Gastroesophageal sphincter (tissue), 4 donors: Measurements from ENCODE around the gene NFASC. TPM values are rescaled to one million over a fixed set of nuclear protein-coding genes. Genes with fewer than 3 reads are reported as not detected.
A peak's percentile ranks its signal among the peaks of the same experiment; 100 is the strongest.

Experiments
- ATAC-seq: fragments of 150-250 bp; one replicate; pipeline ENCODE4 v1.9.1; 2016; ENCODE audit warnings: mild to moderate bottlenecking, moderate library complexity
- H3K27ac ChIP-seq, 4 donors: fragments of 200-600 bp; sonication (generic) in 3 of 4; 1 replicate in 3 of 4; 2 replicates in 1 of 4; pipeline ENCODE4 v1.5.1; 2016 to 2019
- H3K27me3 ChIP-seq: fragments of 200-600 bp; sonication (generic); one replicate; pipeline ENCODE4 v1.5.1; 2019
- H3K36me3 ChIP-seq, 2 donors: fragments of 200-600 bp; sonication (generic); one replicate each; pipeline ENCODE4 v1.5.1; 2019; ENCODE audit warnings: control low read depth in 1 of 2
- H3K4me1 ChIP-seq, 3 donors: fragments of 200-600 bp; sonication (generic); 1 replicate in 2 of 3; 2 replicates in 1 of 3; pipeline ENCODE4 v1.5.1; 2016 to 2019; ENCODE audit warnings: control low read depth in 2 of 3
- H3K4me3 ChIP-seq, 2 donors: fragments of 200-600 bp; sonication (generic); one replicate each; pipeline ENCODE4 v1.5.1; 2019; ENCODE audit warnings: mild to moderate bottlenecking in 1 of 2, moderate library complexity in 1 of 2
- H3K9me3 ChIP-seq, 3 donors: fragments of 200-600 bp; sonication (generic); one replicate each; pipeline ENCODE4 v1.5.1; 2017 to 2019; ENCODE audit warnings: control low read depth in 2 of 3
- EP300 ChIP-seq: sonication (generic); formaldehyde crosslinking; IDR thresholded peaks from one replicate; pipeline ENCODE4 v1.6.1; 2017; ENCODE audit warnings: antibody characterized with exemption, mild to moderate bottlenecking
- POLR2A ChIP-seq, 2 donors: fragments of 450-650 bp; IDR thresholded peaks; one replicate each; pipeline ENCODE4 v1.6.1; 2017; ENCODE audit warnings: antibody characterized with exemption in 2 of 2, mild to moderate bottlenecking in 2 of 2, moderate library complexity in 1 of 2
- POLR2AphosphoS5 ChIP-seq: sonication (generic); formaldehyde crosslinking; IDR thresholded peaks from one replicate; pipeline ENCODE4 v1.6.1; 2017; ENCODE audit warnings: antibody characterized with exemption
- WGBS, 2 donors: methylation state at CpG; one replicate each; pipeline ENCODE4 v1.1.5; 2018; ENCODE audit warnings: low coverage in 1 of 2; 5-methylcytosine and 5-hydroxymethylcytosine counted together
- total RNA-seq, 4 donors: library from RNA; depleted of rRNA; stranded (reverse); fragments of >200 nt; gene quantifications; one replicate each; pipeline ENCODE4 v1.1.0, GENCODE V29; 2016
- TF ChIP-seq, protein P1 (sequence below), 4 experiments: fragments of 200-600 bp in 2 of 4; fragments of 450-650 bp in 2 of 4; sonication (generic) in 1 of 4; IDR thresholded peaks; one replicate each; pipeline ENCODE4 v1.5.1; 2017 to 2019; ENCODE audit warnings: antibody characterized with exemption in 4 of 4, mild to moderate bottlenecking in 2 of 4, moderate library complexity in 2 of 4

Gene NFASC
- total RNA-seq, 4 donors from 2014 or later: 39.0 to 121 (median 54.5) TPM

DNA sequence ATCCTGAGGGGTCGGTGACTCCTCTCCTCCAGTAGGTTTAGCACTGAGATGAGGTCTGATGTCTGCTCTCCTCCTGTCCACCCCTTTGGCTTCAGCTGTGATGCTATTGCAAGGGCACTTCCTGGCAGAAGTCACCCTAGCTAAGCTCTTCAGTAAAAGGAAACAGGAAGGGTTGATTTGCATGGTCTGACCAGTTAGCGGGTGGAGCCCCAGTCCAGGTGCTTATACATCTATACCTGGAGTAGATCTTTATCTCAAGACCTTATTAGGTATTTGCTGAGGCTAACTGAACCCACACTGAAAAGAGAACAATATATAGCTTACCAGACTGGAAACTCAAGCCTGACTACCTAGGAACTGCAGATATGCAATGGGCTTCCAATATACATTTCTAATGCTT is 28.9 kb upstream of the NFASC start:
- H3K4me1 ChIP-seq: peaks cover 0 to 40% (median 11%) of the 10 kb centered on the region in 3 donors
- peaks cover 0 to 4% of the 10 kb centered on the region in 2 donors for H3K36me3 ChIP-seq
- 92 to 100% methylated on average over 1 to 2 of the region's 2 CpGs for WGBS, 2 donors
- H3K4me3 ChIP-seq: no peak overlapping the region
- TF ChIP-seq, protein P1, sequence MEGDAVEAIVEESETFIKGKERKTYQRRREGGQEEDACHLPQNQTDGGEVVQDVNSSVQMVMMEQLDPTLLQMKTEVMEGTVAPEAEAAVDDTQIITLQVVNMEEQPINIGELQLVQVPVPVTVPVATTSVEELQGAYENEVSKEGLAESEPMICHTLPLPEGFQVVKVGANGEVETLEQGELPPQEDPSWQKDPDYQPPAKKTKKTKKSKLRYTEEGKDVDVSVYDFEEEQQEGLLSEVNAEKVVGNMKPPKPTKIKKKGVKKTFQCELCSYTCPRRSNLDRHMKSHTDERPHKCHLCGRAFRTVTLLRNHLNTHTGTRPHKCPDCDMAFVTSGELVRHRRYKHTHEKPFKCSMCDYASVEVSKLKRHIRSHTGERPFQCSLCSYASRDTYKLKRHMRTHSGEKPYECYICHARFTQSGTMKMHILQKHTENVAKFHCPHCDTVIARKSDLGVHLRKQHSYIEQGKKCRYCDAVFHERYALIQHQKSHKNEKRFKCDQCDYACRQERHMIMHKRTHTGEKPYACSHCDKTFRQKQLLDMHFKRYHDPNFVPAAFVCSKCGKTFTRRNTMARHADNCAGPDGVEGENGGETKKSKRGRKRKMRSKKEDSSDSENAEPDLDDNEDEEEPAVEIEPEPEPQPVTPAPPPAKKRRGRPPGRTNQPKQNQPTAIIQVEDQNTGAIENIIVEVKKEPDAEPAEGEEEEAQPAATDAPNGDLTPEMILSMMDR (IDR thresholded peaks at IDR 0.05): no peak
- TF ChIP-seq EP300 (no peak), POLR2A (IDR thresholded peaks at IDR 0.05) (no peak), POLR2AphosphoS5 (no peak)
- no peaks in the 10 kb centered on the region for H3K9me3 ChIP-seq
- no peak for ATAC-seq
- H3K27me3 ChIP-seq: no peaks in the 10 kb centered on the region
- no peak overlapping the region for H3K27ac ChIP-seq

DNA sequence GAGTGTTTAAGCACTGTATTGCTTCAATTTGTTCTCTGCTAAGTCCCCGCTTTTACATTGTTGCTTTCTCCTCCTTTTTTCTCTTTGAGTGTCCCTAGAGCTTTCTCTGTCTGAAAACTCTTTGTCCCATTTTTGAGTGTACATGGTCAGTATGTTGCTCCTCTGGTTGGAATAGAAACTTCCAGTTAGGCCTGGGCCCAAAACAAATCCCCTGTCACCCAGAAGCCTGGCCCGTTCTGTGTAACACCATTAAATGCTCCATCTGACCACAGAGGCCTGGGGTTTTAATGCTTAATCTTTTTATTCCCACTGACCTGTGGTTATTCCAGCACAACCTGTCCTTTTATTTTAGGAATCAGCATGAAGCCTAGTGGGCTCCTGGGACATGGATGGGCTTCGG is 28.3 kb upstream of the NFASC start:
- H3K4me3 ChIP-seq: no peak overlapping the region
- H3K27ac ChIP-seq: peak overlapping the region in 1 of 4 donors; percentile 44
- WGBS, 2 donors: 85 to 88% methylated on average over 2 of the region's 3 CpGs
- H3K4me1 ChIP-seq: peaks cover 0 to 38% (median 8%) of the 10 kb centered on the region in 3 donors
- no peaks in the 10 kb centered on the region for H3K9me3 ChIP-seq
- no peak for ATAC-seq
- H3K36me3 ChIP-seq: peaks cover 0 to 4% of the 10 kb centered on the region in 2 donors
- H3K27me3 ChIP-seq: no peaks in the 10 kb centered on the region
- TF ChIP-seq EP300: no peak
- no peak for TF ChIP-seq POLR2A (IDR thresholded peaks at IDR 0.05)
- TF ChIP-seq, protein P1 (IDR thresholded peaks at IDR 0.05): no peak
- no peak for TF ChIP-seq POLR2AphosphoS5

DNA sequence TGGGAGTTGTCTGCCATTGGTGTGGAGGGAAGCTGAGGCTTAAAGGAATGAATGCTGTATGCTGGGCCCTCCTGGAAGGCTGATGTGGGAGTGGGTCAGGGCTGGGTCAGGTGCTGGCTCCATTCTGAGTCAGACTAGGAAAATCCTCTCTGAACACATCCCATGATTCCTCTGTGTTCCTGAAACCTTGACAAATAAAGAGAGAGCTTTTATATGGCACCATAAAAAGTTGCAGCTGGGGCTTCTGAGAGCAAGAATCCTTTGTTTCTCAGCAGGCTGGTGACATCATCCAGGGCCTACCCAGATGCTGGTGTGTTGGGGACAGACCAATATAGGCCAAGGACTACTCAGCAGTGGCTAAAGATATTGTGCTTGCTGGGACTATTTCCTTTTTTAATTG is 27.8 kb upstream of the NFASC start:
- TF ChIP-seq EP300 (no peak), POLR2AphosphoS5 (no peak), POLR2A (IDR thresholded peaks at IDR 0.05) (no peak)
- TF ChIP-seq, protein P1 (IDR thresholded peaks at IDR 0.05): no peak
- H3K27me3 ChIP-seq: no peaks in the 10 kb centered on the region
- peaks cover 0 to 4% of the 10 kb centered on the region in 2 donors for H3K36me3 ChIP-seq
- peaks cover 0 to 42% (median 8%) of the 10 kb centered on the region in 3 donors for H3K4me1 ChIP-seq
- H3K9me3 ChIP-seq: no peaks in the 10 kb centered on the region
- peak overlapping the region in 1 of 4 donors; percentile 44 for H3K27ac ChIP-seq
- no peak overlapping the region for H3K4me3 ChIP-seq
- ATAC-seq: no peak

DNA sequence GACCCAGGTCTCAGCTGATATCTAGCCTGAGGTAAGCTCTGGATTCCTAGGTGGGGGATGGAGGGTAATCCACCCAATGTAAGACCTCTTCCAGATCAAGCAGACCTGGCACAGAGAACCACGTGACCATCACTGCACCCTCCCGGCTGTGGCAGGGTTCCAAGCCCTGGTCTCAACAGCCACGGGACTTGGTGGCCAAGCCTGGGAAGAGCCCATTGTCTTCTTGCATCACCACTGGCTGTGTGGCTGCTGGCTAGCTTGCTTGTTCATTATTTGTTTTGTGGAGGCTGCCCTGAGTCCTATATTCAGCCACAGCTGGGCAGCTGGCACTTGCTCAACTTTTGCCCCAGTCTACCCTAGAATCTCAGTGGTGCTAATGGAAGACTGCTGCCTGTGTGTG is 24.1 kb upstream of the NFASC start:
- no CpG with 5 or more reads among the region's 3 CpGs for WGBS, 2 donors

DNA sequence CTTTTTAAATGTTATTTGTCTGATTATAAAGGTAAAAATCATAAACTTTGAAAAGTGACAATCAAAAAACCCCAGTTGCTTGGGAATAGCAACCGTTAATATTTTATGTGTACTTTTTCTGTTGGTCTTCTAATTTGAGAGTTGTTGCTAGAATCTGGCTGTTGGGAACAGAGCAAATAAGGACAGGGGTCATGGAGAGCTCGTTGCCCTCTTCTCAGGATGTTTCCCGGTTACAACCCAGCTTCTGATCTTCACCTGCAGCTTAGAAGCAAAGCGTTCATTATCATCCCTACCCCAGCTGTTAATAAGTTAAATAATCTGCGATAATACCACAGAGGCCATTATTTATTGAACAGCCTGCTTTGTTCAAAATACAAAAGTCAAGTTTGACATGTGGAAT is 22.1 kb upstream of the NFASC start:
- no peak for ATAC-seq
- peaks cover 0 to 53% (median 0%) of the 10 kb centered on the region in 3 donors for H3K4me1 ChIP-seq
- no peak overlapping the region for H3K27ac ChIP-seq
- H3K36me3 ChIP-seq: no peaks in the 10 kb centered on the region
- no peak overlapping the region for H3K4me3 ChIP-seq
- WGBS, 2 donors: 57 to 81% methylated on average over 4 to 5 of the region's 5 CpGs
- H3K27me3 ChIP-seq: no peaks in the 10 kb centered on the region
- TF ChIP-seq POLR2A (IDR thresholded peaks at IDR 0.05): no peak
- TF ChIP-seq, protein P1 (IDR thresholded peaks at IDR 0.05): no peak
- no peak for TF ChIP-seq POLR2AphosphoS5
- TF ChIP-seq EP300: no peak
- H3K9me3 ChIP-seq: no peaks in the 10 kb centered on the region

More for the DNA sequence above, 24.1 kb upstream of the NFASC start:
- Histone ChIP-seq H3K4me3 (no peak overlapping the region), H3K9me3 (no peaks in the 10 kb centered on the region), H3K27me3 (no peaks in the 10 kb centered on the region), H3K4me1 (peaks cover 0 to 65% (median 8%) of the 10 kb centered on the region in 3 donors), H3K36me3 (no peaks in the 10 kb centered on the region), H3K27ac (peak overlapping the region in 1 of 4 donors; percentile 39)
- TF ChIP-seq EP300: no peak
- TF ChIP-seq POLR2AphosphoS5: no peak
- TF ChIP-seq POLR2A (IDR thresholded peaks at IDR 0.05): no peak
- TF ChIP-seq, protein P1 (IDR thresholded peaks at IDR 0.05): no peak
- ATAC-seq: no peak
